A549 (cell line): ENCODE data around the gene MED27. TPM values are rescaled to one million over a fixed set of nuclear protein-coding genes. Genes with fewer than 3 reads are reported as not detected.

Experiments
- ATAC-seq, 2 experiments: fragments of 200-7000 bp in 1 of 2; fragments of >200 bp in 1 of 2; cut with Nextera tagmentation in 1 of 2; cut with Tn5 transposase in 1 of 2; 3 replicates each; pipeline versions ENCODE4 v1.8.0 to v1.9.1; 2018 to 2020; ENCODE audit warnings: mild to moderate bottlenecking in 1 of 2, moderate library complexity in 1 of 2
- CTCF ChIA-PET: fragments of 300-600 bp; sonication (Branson Sonifier 250); formaldehyde crosslinking; extraction: SDS; loops from one replicate; lab custom pipeline; 2021; ENCODE audit warnings: antibody characterized with exemption, inconsistent platforms; lab: Yijun Ruan, JAX
- POLR2A ChIA-PET: fragments of 350-600 bp; formaldehyde crosslinking; extraction: SDS; loops from one replicate; lab custom pipeline; 2021; ENCODE audit warnings: antibody characterized with exemption, inconsistent platforms; lab: Yijun Ruan, JAX
- DNase-seq, 2 experiments: peaks; one replicate each; pipeline versions ENCODE4 v3.0.0 to v3.0.0-alpha.2; 2011 to 2016; ENCODE audit warnings: low read depth in 1 of 2, low spot score in 1 of 2
- FAIRE-seq: peaks from 2 replicates; lab custom pipeline; 2011; peaks lifted over from hg19 to GRCh38; lab: Jason Lieb, UNC
- H3K27ac ChIP-seq, 2 experiments: fragments of >200 bp; sonication (Bioruptor Twin); formaldehyde crosslinking; 3 replicates each; pipeline ENCODE4 v1.5.1; 2016 to 2017
- H3K4me1 ChIP-seq: fragments of >200 bp; sonication (Bioruptor Twin); formaldehyde crosslinking; 3 replicates; pipeline ENCODE4 v1.6.1; 2016
- H3K4me2 ChIP-seq: fragments of >200 bp; sonication (Bioruptor Twin); formaldehyde crosslinking; 3 replicates; pipeline ENCODE4 v1.6.1; 2016
- H3K4me3 ChIP-seq: fragments of >200 bp; sonication (Bioruptor Twin); formaldehyde crosslinking; 3 replicates; pipeline ENCODE4 v1.5.1; 2016
- H3K9me3 ChIP-seq: fragments of >200 bp; sonication (Bioruptor Twin); formaldehyde crosslinking; 3 replicates; pipeline ENCODE4 v1.6.1; 2016
- BCL3 ChIP-seq: fragments of >200 bp; sonication (Bioruptor Twin); formaldehyde crosslinking; IDR thresholded peaks from 3 replicates; pipeline ENCODE4 v1.6.1; 2016
- EHF ChIP-seq: fragments of 250-450 bp; sonication (Bioruptor Pico); IDR thresholded peaks from 2 replicates; pipeline ENCODE4 v1.5.0; 2020; ENCODE audit warnings: mild to moderate bottlenecking
- EHMT2 ChIP-seq: fragments of 200-600 bp; sonication (generic); IDR thresholded peaks from 2 replicates; pipeline ENCODE4 v1.6.1; 2016; ENCODE audit warnings: antibody characterized with exemption, low read depth, mild to moderate bottlenecking, moderate library complexity
- ESRRA ChIP-seq: fragments of 150-350 bp; IDR thresholded peaks from 2 replicates; pipeline ENCODE4 v1.6.1; 2014; ENCODE audit warnings: mild to moderate bottlenecking, low read length, borderline replicate concordance
- FOSL2 ChIP-seq, 2 experiments: fragments of 450-650 bp in 1 of 2; fragments of >200 bp in 1 of 2; sonication (Bioruptor Twin) in 1 of 2; formaldehyde crosslinking; IDR thresholded peaks; 2 replicates each; pipeline versions ENCODE4 v1.5.0 to v1.6.1; 2016 to 2020; ENCODE audit warnings: mild to moderate bottlenecking in 1 of 2, moderate library complexity in 1 of 2
- FOXS1 ChIP-seq: fragments of 250-450 bp; sonication (Bioruptor Pico); IDR thresholded peaks from 2 replicates; pipeline ENCODE4 v1.5.0; 2020; ENCODE audit warnings: mild to moderate bottlenecking, moderate library complexity
- GATA3 ChIP-seq: IDR thresholded peaks from 2 replicates; pipeline ENCODE4 v1.6.1; 2012; ENCODE audit warnings: borderline replicate concordance
- KDM5A ChIP-seq: fragments of 200-600 bp; sonication (generic); IDR thresholded peaks from 2 replicates; pipeline ENCODE4 v1.6.1; 2016; ENCODE audit warnings: antibody characterized with exemption, mild to moderate bottlenecking
- MAX ChIP-seq: IDR thresholded peaks from 2 replicates; pipeline ENCODE4 v1.6.1; 2012
- NPAS2 ChIP-seq: fragments of 250-450 bp; sonication (Bioruptor Pico); IDR thresholded peaks from 2 replicates; pipeline ENCODE4 v1.8.0; 2022; ENCODE audit warnings: mild to moderate bottlenecking, moderate library complexity, borderline replicate concordance
- RAD21 ChIP-seq, 2 experiments: fragments of >200 bp in 1 of 2; sonication (Bioruptor Twin) in 1 of 2; formaldehyde crosslinking in 1 of 2; IDR thresholded peaks in 1 of 2; conservative IDR thresholded peaks in 1 of 2; 2 replicates in 1 of 2; 3 replicates in 1 of 2; pipeline ENCODE4 v1.6.1; 2012 to 2018; ENCODE audit warnings: inconsistent platforms in 1 of 2
- RNF2 ChIP-seq: fragments of 200-600 bp; sonication (generic); IDR thresholded peaks from 2 replicates; pipeline ENCODE4 v1.6.1; 2016; ENCODE audit warnings: low read depth, mild to moderate bottlenecking, antibody characterized with exemption, moderate library complexity, borderline replicate concordance
- SMC3 ChIP-seq: fragments of >200 bp; sonication (Bioruptor Twin); formaldehyde crosslinking; IDR thresholded peaks from 3 replicates; pipeline ENCODE4 v1.6.1; 2018; ENCODE audit warnings: inconsistent platforms
- TP53 ChIP-seq: fragments of 250-450 bp; sonication (Bioruptor Pico); IDR thresholded peaks from 2 replicates; pipeline ENCODE4 v1.5.0; 2021; ENCODE audit warnings: mild to moderate bottlenecking, moderate library complexity
- ZFP36 ChIP-seq: fragments of 450-650 bp; IDR thresholded peaks from 2 replicates; pipeline ENCODE4 v1.6.1; 2014; ENCODE audit warnings: borderline replicate concordance; ENCODE audit not compliant: partially characterized antibody
- ZSCAN20 ChIP-seq: fragments of 250-450 bp; sonication (Bioruptor Pico); IDR thresholded peaks from 2 replicates; pipeline ENCODE4 v1.8.0; 2022; ENCODE audit warnings: mild to moderate bottlenecking, moderate library complexity
- WGBS: methylation state at CpG from one replicate; pipeline ENCODE4 v1.1.6; 2017; ENCODE audit errors: missing lambda C conversion rate; 5-methylcytosine and 5-hydroxymethylcytosine counted together
- polyA plus RNA-seq, 4 experiments: library from polyadenylated mRNA; depleted of rRNA in 3 of 4; stranded (reverse); fragments of >200 nt; fragmentation: RNase III in 1 of 4; extraction: RNeasy Plus Mini Kit Qiagen cat#74134 plus additional on column Dnase treatment in 1 of 4; gene quantifications; 2 replicates in 3 of 4; 3 replicates in 1 of 4; pipeline ENCODE4 v1.2.3, GENCODE V29; 2011 to 2017
- TF ChIP-seq, protein P1 (sequence below): fragments of 150-350 bp; IDR thresholded peaks from 2 replicates; pipeline ENCODE4 v1.6.1; 2014; ENCODE audit warnings: low read depth, mild to moderate bottlenecking, low read length
- TF ChIP-seq, protein P2 (sequence below): fragments of >200 bp; sonication (Bioruptor Twin); formaldehyde crosslinking; IDR thresholded peaks from 3 replicates; pipeline ENCODE4 v1.5.1; 2016

MED27 gene
- polyA plus RNA-seq, 2 of the 4 experiments (the other 2 are of a cell fraction): 24.2 to 37.8 TPM

DNA sequence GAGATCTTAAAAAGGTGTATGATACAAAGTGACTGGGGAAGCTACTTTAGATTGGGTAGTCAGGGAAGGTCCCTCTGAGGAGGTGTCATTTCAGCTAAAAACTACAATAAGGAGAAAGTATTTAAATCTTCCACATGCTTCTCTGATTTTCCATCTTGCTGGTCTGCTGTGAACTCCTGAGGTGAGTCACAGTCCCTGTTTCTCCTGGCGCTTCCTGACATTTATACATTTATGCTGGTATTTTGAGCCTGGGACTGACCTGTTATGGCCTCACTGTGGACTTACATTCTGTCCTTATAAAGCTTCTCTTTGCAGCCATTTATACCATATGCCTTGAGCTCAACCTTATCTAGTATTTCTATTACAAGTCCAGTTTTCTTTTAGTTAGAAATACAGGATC lies 95.1 kb downstream of the MED27 start:
- no peak for DNase-seq
- no peak for ATAC-seq
- H3K4me1 ChIP-seq: peaks cover 6% of the 10 kb centered on the region; the same call in 1 of the 3 replicates
- 92% methylated on average over 1 of the region's 1 CpG for WGBS
- H3K27ac ChIP-seq: no peak overlapping the region
- H3K4me2 ChIP-seq: no peak overlapping the region
- no peak for FAIRE-seq
- POLR2A ChIA-PET: no interaction called here
- H3K9me3 ChIP-seq: no peaks in the 10 kb centered on the region
- H3K4me3 ChIP-seq: no peak overlapping the region
- CTCF ChIA-PET: interaction anchor here (1.0 kb wide), 1 partner anchor 9 kb away, joined by 3 read pairs; no protein-coding TSS in a partner anchor
- TF ChIP-seq, protein P1, sequence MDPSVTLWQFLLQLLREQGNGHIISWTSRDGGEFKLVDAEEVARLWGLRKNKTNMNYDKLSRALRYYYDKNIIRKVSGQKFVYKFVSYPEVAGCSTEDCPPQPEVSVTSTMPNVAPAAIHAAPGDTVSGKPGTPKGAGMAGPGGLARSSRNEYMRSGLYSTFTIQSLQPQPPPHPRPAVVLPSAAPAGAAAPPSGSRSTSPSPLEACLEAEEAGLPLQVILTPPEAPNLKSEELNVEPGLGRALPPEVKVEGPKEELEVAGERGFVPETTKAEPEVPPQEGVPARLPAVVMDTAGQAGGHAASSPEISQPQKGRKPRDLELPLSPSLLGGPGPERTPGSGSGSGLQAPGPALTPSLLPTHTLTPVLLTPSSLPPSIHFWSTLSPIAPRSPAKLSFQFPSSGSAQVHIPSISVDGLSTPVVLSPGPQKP: no peak
- TF ChIP-seq, all 56 proteins: peak for 0

DNA sequence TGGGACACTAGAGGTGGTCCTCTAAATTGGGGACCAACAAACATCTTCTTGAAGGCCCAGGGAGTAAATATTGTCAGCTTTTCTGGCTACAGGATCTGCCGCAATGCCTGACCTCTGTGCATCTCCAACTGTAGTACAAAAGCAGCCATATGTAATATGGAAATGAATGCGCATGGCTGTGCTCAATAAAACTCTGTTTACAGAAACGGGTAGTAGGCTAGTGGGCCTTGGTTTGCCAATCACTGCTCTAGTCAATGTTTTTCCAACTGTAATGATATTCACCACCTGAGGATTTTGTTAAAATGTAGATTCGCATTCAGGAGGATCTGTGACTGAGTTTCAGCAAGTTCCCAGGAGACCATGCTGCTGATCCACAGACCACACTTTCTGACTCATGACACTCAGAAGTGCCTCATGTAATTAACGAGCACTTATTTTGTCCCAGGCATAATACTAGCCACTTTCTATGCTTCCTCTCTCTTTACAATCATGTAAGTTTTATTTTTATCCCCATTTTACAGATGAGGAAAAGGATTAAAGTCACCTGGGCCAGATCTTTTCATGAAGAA lies 96.9 kb downstream of the MED27 start:
- Histone ChIP-seq H3K4me3 (no peak overlapping the region), H3K4me1 (peaks cover 6% of the 10 kb centered on the region; the same call in 1 of the 3 replicates), H3K9me3 (no peaks in the 10 kb centered on the region), H3K27ac (no peak overlapping the region), H3K4me2 (no peak overlapping the region)
- WGBS: 74% methylated on average over 5 of the region's 5 CpGs
- ChIA-PET POLR2A (no interaction called here), CTCF (no interaction called here)
- no peak for FAIRE-seq
- no peak for DNase-seq
- TF ChIP-seq ZFP36 (no peak), BCL3 (no peak), EHMT2 (no peak)
- TF ChIP-seq, protein P2, sequence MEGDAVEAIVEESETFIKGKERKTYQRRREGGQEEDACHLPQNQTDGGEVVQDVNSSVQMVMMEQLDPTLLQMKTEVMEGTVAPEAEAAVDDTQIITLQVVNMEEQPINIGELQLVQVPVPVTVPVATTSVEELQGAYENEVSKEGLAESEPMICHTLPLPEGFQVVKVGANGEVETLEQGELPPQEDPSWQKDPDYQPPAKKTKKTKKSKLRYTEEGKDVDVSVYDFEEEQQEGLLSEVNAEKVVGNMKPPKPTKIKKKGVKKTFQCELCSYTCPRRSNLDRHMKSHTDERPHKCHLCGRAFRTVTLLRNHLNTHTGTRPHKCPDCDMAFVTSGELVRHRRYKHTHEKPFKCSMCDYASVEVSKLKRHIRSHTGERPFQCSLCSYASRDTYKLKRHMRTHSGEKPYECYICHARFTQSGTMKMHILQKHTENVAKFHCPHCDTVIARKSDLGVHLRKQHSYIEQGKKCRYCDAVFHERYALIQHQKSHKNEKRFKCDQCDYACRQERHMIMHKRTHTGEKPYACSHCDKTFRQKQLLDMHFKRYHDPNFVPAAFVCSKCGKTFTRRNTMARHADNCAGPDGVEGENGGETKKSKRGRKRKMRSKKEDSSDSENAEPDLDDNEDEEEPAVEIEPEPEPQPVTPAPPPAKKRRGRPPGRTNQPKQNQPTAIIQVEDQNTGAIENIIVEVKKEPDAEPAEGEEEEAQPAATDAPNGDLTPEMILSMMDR: no peak
- no peak for ATAC-seq

DNA sequence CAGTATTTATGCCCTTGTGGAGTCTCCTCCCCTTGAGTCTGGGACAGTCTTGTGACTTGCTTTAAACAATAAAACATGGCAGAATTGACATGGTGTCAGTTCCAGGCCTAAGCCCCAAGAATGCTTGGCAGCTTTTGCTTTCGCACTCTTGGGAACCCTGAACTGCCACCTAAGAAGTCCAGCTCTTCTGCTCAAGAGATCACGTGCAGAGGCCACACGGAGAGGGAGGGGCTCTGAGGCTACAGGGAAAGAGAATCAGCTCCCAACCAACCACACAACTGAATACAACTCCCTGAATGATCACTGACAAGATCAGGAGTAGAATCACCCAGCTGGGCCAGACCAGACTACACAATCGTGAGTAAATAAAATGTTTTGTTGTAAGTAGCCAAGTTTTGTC lies 97.6 kb downstream of the MED27 start:
- POLR2A ChIA-PET: no interaction called here
- CTCF ChIA-PET: interaction anchor here (1.7 kb wide), 1 partner anchor 25 kb away, joined by 3 read pairs; no protein-coding TSS in a partner anchor
- FAIRE-seq (no peak), DNase-seq (no peak), ATAC-seq (no peak)
- no peak overlapping the region for H3K27ac ChIP-seq
- TF ChIP-seq GATA3: no peak
- no peak for TF ChIP-seq FOSL2 (IDR thresholded peaks at IDR 0.05)
- TF ChIP-seq FOSL2 (CRISPR knock-in tag; IDR thresholded peaks at IDR 0.05): no peak
- TF ChIP-seq SMC3: no peak
- TF ChIP-seq NPAS2 (CRISPR knock-in tag): no peak
- TF ChIP-seq MAX: no peak
- TF ChIP-seq TP53 (CRISPR knock-in tag): no peak
- TF ChIP-seq RAD21 (conservative IDR thresholded peaks at IDR 0.05 in 1 of 2, IDR thresholded peaks at IDR 0.05 in 1 of 2): no peak
- no peak for TF ChIP-seq FOXS1
- TF ChIP-seq KDM5A: no peak
- no peak for TF ChIP-seq EHF (CRISPR knock-in tag)
- no peak for TF ChIP-seq ESRRA
- TF ChIP-seq ZSCAN20: no peak
- no peak for TF ChIP-seq RNF2
- no peaks in the 10 kb centered on the region for H3K9me3 ChIP-seq
- no peak overlapping the region for H3K4me3 ChIP-seq
- H3K4me2 ChIP-seq: no peak overlapping the region
- 91% methylated on average over 4 of the region's 4 CpGs for WGBS
- peaks cover 4% of the 10 kb centered on the region; the same call in 1 of the 3 replicates for H3K4me1 ChIP-seq
